Vagina (tissue), 2 donors: ENCODE data around the gene COLGALT1. TPM values are rescaled to one million over a fixed set of nuclear protein-coding genes. Genes with fewer than 3 reads are reported as not detected.

Source experiments
- DNase-seq, 2 donors: peaks; one replicate each; pipeline ENCODE4 v3.0.0-alpha.2; 2017; ENCODE audit errors: extremely low spot score in 2 of 2
- H3K27ac ChIP-seq: fragments of 200-600 bp; sonication (generic); one replicate; pipeline ENCODE4 v1.5.1; 2019
- H3K27me3 ChIP-seq: fragments of 200-600 bp; sonication (generic); one replicate; pipeline ENCODE4 v1.5.1; 2019
- H3K36me3 ChIP-seq, 2 donors: fragments of 200-600 bp; sonication (generic); one replicate each; pipeline ENCODE4 v1.5.1; 2017 to 2019
- H3K4me1 ChIP-seq: fragments of 200-600 bp; sonication (generic); one replicate; pipeline ENCODE4 v1.5.1; 2019
- H3K4me3 ChIP-seq, 2 donors: fragments of 200-600 bp; sonication (generic); 1 replicate in 1 of 2; 2 replicates in 1 of 2; pipeline ENCODE4 v1.5.1; 2016 to 2019
- H3K9me3 ChIP-seq: fragments of 200-600 bp; sonication (generic); one replicate; pipeline ENCODE4 v1.5.1; 2019
- CTCF ChIP-seq, 3 experiments: fragments of 450-650 bp in 2 of 3; fragments of 200-600 bp in 1 of 3; sonication (generic) in 1 of 3; IDR thresholded peaks; one replicate each; pipeline ENCODE4 v1.5.1; 2017 to 2019; ENCODE audit warnings: antibody characterized with exemption in 3 of 3, mild to moderate bottlenecking in 2 of 3, moderate library complexity in 2 of 3
- POLR2A ChIP-seq, 2 donors: fragments of 450-650 bp; IDR thresholded peaks; one replicate each; pipeline ENCODE4 v1.6.1; 2017; ENCODE audit warnings: antibody characterized with exemption in 2 of 2, mild to moderate bottlenecking in 2 of 2, moderate library complexity in 2 of 2
- POLR2AphosphoS5 ChIP-seq, 2 donors: sonication (generic); formaldehyde crosslinking; IDR thresholded peaks; one replicate each; pipeline ENCODE4 v1.9.0; 2017; ENCODE audit warnings: antibody characterized with exemption in 2 of 2, mild to moderate bottlenecking in 2 of 2, low read depth in 1 of 2; ENCODE audit not compliant: insufficient read depth in 1 of 2
- intact Hi-C: fragments of 100-400 bp; cut with DNase I; formaldehyde crosslinking; loops from one replicate; pipeline ENCODE4 v1.15.1; 2023
- total RNA-seq: library from RNA; depleted of rRNA; stranded (reverse); fragments of >200 nt; gene quantifications from one replicate; pipeline ENCODE4 v1.2.3, GENCODE V29; 2016

Gene COLGALT1
- total RNA-seq, 1 donor from 2014 or later = 55.0 TPM

GRCh38 chr19:17611462-17612244, 56.2 kb downstream of the COLGALT1 start:
- intact Hi-C loops = no loop called here
- peaks cover 4% of the 10 kb centered on the region for H3K4me1 ChIP-seq
- DNase-seq = no peak
- H3K4me3 ChIP-seq = no peak overlapping the region
- H3K27ac ChIP-seq = no peak overlapping the region
- H3K36me3 ChIP-seq = no peaks in the 10 kb centered on the region
- no peak for TF ChIP-seq CTCF (IDR thresholded peaks at IDR 0.05)
- no peaks in the 10 kb centered on the region for H3K9me3 ChIP-seq
- no peaks in the 10 kb centered on the region for H3K27me3 ChIP-seq

- TF ChIP-seq POLR2AphosphoS5 (IDR thresholded peaks at IDR 0.05; ENCODE audit: insufficient read depth in 1 of 2, low read depth in 1 of 2) = no peak
- TF ChIP-seq POLR2A (IDR thresholded peaks at IDR 0.05) = no peak
- TF ChIP-seq CTCF (IDR thresholded peaks at IDR 0.05) = no peak
- no peaks in the 10 kb centered on the region for H3K9me3 ChIP-seq
- no peaks in the 10 kb centered on the region for H3K27me3 ChIP-seq
- H3K4me1 ChIP-seq = peaks cover 3% of the 10 kb centered on the region
- no peak overlapping the region for H3K27ac ChIP-seq
- no peak overlapping the region for H3K4me3 ChIP-seq
- DNase-seq = no peak
- intact Hi-C loops = no loop called here
- no peaks in the 10 kb centered on the region for H3K36me3 ChIP-seq
Measured at GRCh38 chr19:17614476-17614875, 59.0 kb downstream of the COLGALT1 start.

- intact Hi-C loops = no loop called here
- Histone ChIP-seq H3K27me3 (no peaks in the 10 kb centered on the region), H3K4me1 (peaks cover 3% of the 10 kb centered on the region), H3K36me3 (no peaks in the 10 kb centered on the region), H3K9me3 (no peaks in the 10 kb centered on the region), H3K27ac (no peak overlapping the region), H3K4me3 (no peak overlapping the region)
- TF ChIP-seq POLR2A (IDR thresholded peaks at IDR 0.05) (no peak), CTCF (IDR thresholded peaks at IDR 0.05) (no peak), POLR2AphosphoS5 (IDR thresholded peaks at IDR 0.05; ENCODE audit: insufficient read depth in 1 of 2, low read depth in 1 of 2) (no peak)
- no peak for DNase-seq
Measured at GRCh38 chr19:17615889-17616685, 60.6 kb downstream of the COLGALT1 start.

- no peaks in the 10 kb centered on the region for H3K36me3 ChIP-seq
- H3K9me3 ChIP-seq = no peaks in the 10 kb centered on the region
- intact Hi-C loops = no loop called here
- no peak for DNase-seq
- H3K4me1 ChIP-seq = peaks cover 3% of the 10 kb centered on the region
- no peaks in the 10 kb centered on the region for H3K27me3 ChIP-seq
- H3K4me3 ChIP-seq = no peak overlapping the region
- no peak overlapping the region for H3K27ac ChIP-seq
- TF ChIP-seq CTCF (IDR thresholded peaks at IDR 0.05) (no peak), POLR2AphosphoS5 (IDR thresholded peaks at IDR 0.05; ENCODE audit: insufficient read depth in 1 of 2, low read depth in 1 of 2) (no peak), POLR2A (IDR thresholded peaks at IDR 0.05) (no peak)
Measured at GRCh38 chr19:17616686-17616960, 61.2 kb downstream of the COLGALT1 start.
